CD14-positive monocyte (primary cell): ENCODE data around the gene AP1S2. TPM values are rescaled to one million over a fixed set of nuclear protein-coding genes. Genes with fewer than 3 reads are reported as not detected.

ENCODE experiments used
- DNase-seq, 3 donors: peaks; one replicate each; pipeline ENCODE4 v3.0.0-alpha.2; 2011 to 2022
- H2AFZ ChIP-seq: 2 replicates; pipeline ENCODE4 v1.6.0; 2012; ENCODE audit warnings: mild to moderate bottlenecking, low read depth, low read length, inconsistent platforms; ENCODE audit not compliant: insufficient read depth, poor library complexity, severe bottlenecking
- H3K27ac ChIP-seq, 2 donors: 1 replicate in 1 of 2; 2 replicates in 1 of 2; pipeline ENCODE4 v1.5.1; 2012 to 2013; ENCODE audit warnings: low read length in 2 of 2, control low read depth in 1 of 2, inconsistent platforms in 1 of 2, low read depth in 1 of 2, mild to moderate bottlenecking in 1 of 2
- H3K27me3 ChIP-seq, 2 donors: one replicate each; pipeline versions ENCODE4 v1.6.0 to v1.6.1; 2011 to 2013; ENCODE audit warnings: low read length in 2 of 2; ENCODE audit not compliant: control insufficient read depth in 2 of 2, insufficient read depth in 2 of 2
- H3K36me3 ChIP-seq, 2 donors: replicated peaks in 1 of 2; 1 replicate in 1 of 2; 2 replicates in 1 of 2; pipeline versions ENCODE4 v1.5.1 to v1.6.1; 2012 to 2013; ENCODE audit warnings: low read length in 2 of 2, control low read depth in 1 of 2, inconsistent platforms in 1 of 2, mild to moderate bottlenecking in 1 of 2; ENCODE audit not compliant: insufficient read depth in 2 of 2, control insufficient read depth in 1 of 2
- H3K4me1 ChIP-seq, 2 donors: 1 replicate in 1 of 2; 2 replicates in 1 of 2; pipeline versions ENCODE4 v1.5.1 to v1.6.1; 2012 to 2013; ENCODE audit warnings: low read length in 2 of 2, control low read depth in 1 of 2, inconsistent platforms in 1 of 2, mild to moderate bottlenecking in 1 of 2, moderate library complexity in 1 of 2; ENCODE audit not compliant: insufficient read depth in 2 of 2, control insufficient read depth in 1 of 2
- H3K4me2 ChIP-seq: replicated peaks from 2 replicates; pipeline ENCODE3; 2012; ENCODE audit warnings: low read length, moderate library complexity, mild to moderate bottlenecking; ENCODE audit not compliant: poor library complexity, severe bottlenecking; ENCODE audit errors: extremely low read depth
- H3K4me3 ChIP-seq, 3 experiments: fragments of 200-600 bp in 1 of 3; sonication (generic) in 1 of 3; replicated peaks in 1 of 3; 1 replicate in 2 of 3; 2 replicates in 1 of 3; pipeline ENCODE4 v1.5.1; 2011 to 2013; ENCODE audit warnings: low read length in 3 of 3, mild to moderate bottlenecking in 3 of 3, control low read depth in 2 of 3, low read depth in 2 of 3, inconsistent platforms in 1 of 3, moderate library complexity in 1 of 3
- H3K79me2 ChIP-seq: 2 replicates; pipeline ENCODE4 v1.6.0; 2012; ENCODE audit warnings: mild to moderate bottlenecking, control low read depth, inconsistent platforms, low read length, moderate library complexity; ENCODE audit not compliant: insufficient read depth
- H3K9ac ChIP-seq: 2 replicates; pipeline ENCODE4 v1.6.0; 2017; ENCODE audit warnings: low read length, mild to moderate bottlenecking; ENCODE audit not compliant: insufficient read depth, poor library complexity, severe bottlenecking
- H3K9me3 ChIP-seq, 2 donors: replicated peaks in 1 of 2; 1 replicate in 1 of 2; 2 replicates in 1 of 2; pipeline versions ENCODE4 v1.5.1 to v1.6.1; 2012 to 2013; ENCODE audit warnings: low read length in 2 of 2, control low read depth in 1 of 2; ENCODE audit not compliant: control insufficient read depth in 1 of 2, insufficient read depth in 1 of 2
- H4K20me1 ChIP-seq: 2 replicates; pipeline ENCODE4 v1.6.0; 2012; ENCODE audit warnings: mild to moderate bottlenecking, low read length, control low read depth, moderate library complexity; ENCODE audit not compliant: insufficient read depth
- H3K27ac Mint-ChIP-seq, 7 donors: one replicate each; pipeline ENCODE4 v1.8.0; 2020; ENCODE audit warnings: mild to moderate bottlenecking in 7 of 7, mixed read lengths in 7 of 7, moderate library complexity in 6 of 7, inconsistent platforms in 2 of 7
- H3K27me3 Mint-ChIP-seq, 3 donors: one replicate each; pipeline ENCODE4 v1.8.0; 2021 to 2022; ENCODE audit warnings: low read depth in 3 of 3, mild to moderate bottlenecking in 3 of 3, mixed read lengths in 3 of 3, moderate library complexity in 3 of 3, inconsistent platforms in 1 of 3
- H3K36me3 Mint-ChIP-seq, 2 donors: one replicate each; pipeline ENCODE4 v1.8.0; 2020; ENCODE audit warnings: mixed read lengths in 2 of 2, inconsistent platforms in 1 of 2, mild to moderate bottlenecking in 1 of 2
- H3K4me1 Mint-ChIP-seq: one replicate; pipeline ENCODE4 v1.8.0; 2020; ENCODE audit warnings: mild to moderate bottlenecking, mixed read lengths
- H3K4me3 Mint-ChIP-seq, 2 donors: one replicate each; pipeline ENCODE4 v1.8.0; 2020; ENCODE audit warnings: mild to moderate bottlenecking in 2 of 2, mixed read lengths in 2 of 2, moderate library complexity in 1 of 2
- H3K9me3 Mint-ChIP-seq, 7 donors: one replicate each; pipeline ENCODE4 v1.8.0; 2020 to 2022; ENCODE audit warnings: mixed read lengths in 7 of 7, mild to moderate bottlenecking in 6 of 7, moderate library complexity in 6 of 7, inconsistent platforms in 2 of 7
- WGBS: methylation state at CpG from one replicate; pipeline ENCODE4 v1.1.5; 2013; ENCODE audit warnings: missing lambda C conversion rate; ENCODE audit not compliant: insufficient coverage; 5-methylcytosine and 5-hydroxymethylcytosine counted together
- intact Hi-C, 2 donors: fragments of 100-400 bp; cut with micrococcal nuclease; formaldehyde crosslinking; loops; one replicate each; pipeline versions ENCODE4 v1.15.0 to v1.15.1; 2023
- polyA plus RNA-seq, 3 donors: library from polyadenylated mRNA; depleted of rRNA in 1 of 3; unstranded in 2 of 3; stranded (reverse) in 1 of 3; fragments of 300-500 nt in 2 of 3; fragments of >200 nt in 1 of 3; fragmentation: Illumina TruSeq in 2 of 3; gene quantifications; 1 replicate in 2 of 3; 2 replicates in 1 of 3; pipeline ENCODE4 v1.2.3, GENCODE V29; 2012 to 2021
- TF ChIP-seq, protein P1 (sequence below): fragments of 200-600 bp; IDR thresholded peaks from one replicate; pipeline ENCODE4 v1.8.0; 2022; ENCODE audit warnings: antibody characterized with exemption, mild to moderate bottlenecking

The AP1S2 gene
- polyA plus RNA-seq, 3 donors: 155 to 851 (median 806) TPM

DNA sequence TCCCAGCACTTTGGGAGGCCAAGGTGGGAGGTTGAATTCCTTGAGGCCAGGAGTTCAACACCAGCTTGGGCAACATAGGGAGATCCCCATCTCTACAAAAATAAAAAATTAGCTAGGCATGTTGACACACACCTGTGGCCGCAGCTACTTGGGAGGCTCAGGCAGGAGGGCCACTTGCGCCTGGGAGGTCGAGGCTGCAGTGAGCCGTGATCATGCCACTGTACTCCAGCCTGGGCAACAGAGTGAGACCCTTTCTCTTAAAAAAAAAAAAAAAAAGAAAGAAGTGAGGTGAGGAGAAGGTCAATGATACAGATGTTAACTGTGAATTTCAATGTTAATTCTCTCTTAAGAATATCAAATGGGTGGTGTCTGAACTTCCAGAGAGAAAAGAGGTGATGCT, 15.1 kb upstream of the AP1S2 start:
- WGBS: no CpG with 5 or more reads among the region's 4 CpGs
- no peaks in the 10 kb centered on the region for H3K79me2 ChIP-seq
- Mint-ChIP-seq H3K27ac (no peak overlapping the region), H3K4me3 (no peak overlapping the region), H3K36me3 (no peaks in the 10 kb centered on the region), H3K4me1 (peaks cover 10% of the 10 kb centered on the region), H3K27me3 (peaks cover 0 to 48% (median 1%) of the 10 kb centered on the region in 3 donors), H3K9me3 (peaks cover 0 to 2% (median 0%) of the 10 kb centered on the region in 7 donors)
- H3K4me3 ChIP-seq: no peak overlapping the region
- H2AFZ ChIP-seq: no peak overlapping the region
- H3K4me1 ChIP-seq: peaks cover 10 to 16% of the 10 kb centered on the region in 2 donors
- no peaks in the 10 kb centered on the region for H3K9me3 ChIP-seq
- peaks cover 0 to 78% of the 10 kb centered on the region in 2 donors for H3K27me3 ChIP-seq
- no peak overlapping the region for H3K9ac ChIP-seq
- H3K36me3 ChIP-seq: no peaks in the 10 kb centered on the region
- H3K4me2 ChIP-seq: no peak overlapping the region
- TF ChIP-seq, protein P1, sequence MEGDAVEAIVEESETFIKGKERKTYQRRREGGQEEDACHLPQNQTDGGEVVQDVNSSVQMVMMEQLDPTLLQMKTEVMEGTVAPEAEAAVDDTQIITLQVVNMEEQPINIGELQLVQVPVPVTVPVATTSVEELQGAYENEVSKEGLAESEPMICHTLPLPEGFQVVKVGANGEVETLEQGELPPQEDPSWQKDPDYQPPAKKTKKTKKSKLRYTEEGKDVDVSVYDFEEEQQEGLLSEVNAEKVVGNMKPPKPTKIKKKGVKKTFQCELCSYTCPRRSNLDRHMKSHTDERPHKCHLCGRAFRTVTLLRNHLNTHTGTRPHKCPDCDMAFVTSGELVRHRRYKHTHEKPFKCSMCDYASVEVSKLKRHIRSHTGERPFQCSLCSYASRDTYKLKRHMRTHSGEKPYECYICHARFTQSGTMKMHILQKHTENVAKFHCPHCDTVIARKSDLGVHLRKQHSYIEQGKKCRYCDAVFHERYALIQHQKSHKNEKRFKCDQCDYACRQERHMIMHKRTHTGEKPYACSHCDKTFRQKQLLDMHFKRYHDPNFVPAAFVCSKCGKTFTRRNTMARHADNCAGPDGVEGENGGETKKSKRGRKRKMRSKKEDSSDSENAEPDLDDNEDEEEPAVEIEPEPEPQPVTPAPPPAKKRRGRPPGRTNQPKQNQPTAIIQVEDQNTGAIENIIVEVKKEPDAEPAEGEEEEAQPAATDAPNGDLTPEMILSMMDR: no peak
- H4K20me1 ChIP-seq: no peaks in the 10 kb centered on the region
- no peak for DNase-seq
- no peak overlapping the region for H3K27ac ChIP-seq
- intact Hi-C loops: no loop called here

DNA sequence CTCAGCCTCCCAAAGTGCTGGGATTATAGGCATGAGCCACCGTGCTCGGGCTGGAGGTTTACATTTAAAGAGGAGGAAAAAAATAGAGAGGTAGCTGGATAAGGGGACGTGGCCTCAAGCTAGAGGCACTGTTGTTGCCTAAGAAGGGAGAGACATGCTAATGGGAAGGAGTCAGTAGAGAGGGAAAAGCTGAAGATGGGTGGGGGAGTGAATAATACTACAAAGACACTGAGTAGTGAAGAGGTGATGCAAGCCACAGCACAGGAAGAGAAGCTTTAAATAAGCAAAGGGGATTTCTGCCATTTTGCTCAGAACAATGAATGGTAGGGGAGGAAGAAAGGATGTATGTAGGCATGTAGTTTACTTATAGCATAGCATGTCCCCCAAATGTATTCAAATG, 11.5 kb upstream of the AP1S2 start:
- no peaks in the 10 kb centered on the region for H3K79me2 ChIP-seq
- H3K4me2 ChIP-seq: no peak overlapping the region
- peaks cover 0 to 77% of the 10 kb centered on the region in 2 donors for H3K27me3 ChIP-seq
- no peaks in the 10 kb centered on the region for H4K20me1 ChIP-seq
- no peak overlapping the region for H3K9ac ChIP-seq
- peak in 1 of 3 donors; percentile 59 for DNase-seq
- H3K4me3 Mint-ChIP-seq: no peak overlapping the region
- H3K36me3 ChIP-seq: no peaks in the 10 kb centered on the region
- H3K27me3 Mint-ChIP-seq: peaks cover 0 to 45% (median 1%) of the 10 kb centered on the region in 3 donors
- H3K27ac ChIP-seq: no peak overlapping the region
- H3K36me3 Mint-ChIP-seq: peaks cover 1 to 6% of the 10 kb centered on the region in 2 donors
- H3K27ac Mint-ChIP-seq: no peak overlapping the region
- H3K4me3 ChIP-seq: no peak overlapping the region
- TF ChIP-seq, protein P1: no peak
- no peak overlapping the region for H2AFZ ChIP-seq
- WGBS: no CpG with 5 or more reads among the region's 3 CpGs
- no peaks in the 10 kb centered on the region for H3K9me3 ChIP-seq
- H3K4me1 ChIP-seq: peaks cover 27 to 28% of the 10 kb centered on the region in 2 donors
- intact Hi-C loops: no loop called here
- H3K4me1 Mint-ChIP-seq: peaks cover 7% of the 10 kb centered on the region
- peaks cover 0 to 2% (median 2%) of the 10 kb centered on the region in 7 donors for H3K9me3 Mint-ChIP-seq
